HCT116 (cell line): ENCODE measurements around the gene ZBED3. TPM values are rescaled to one million over a fixed set of nuclear protein-coding genes. Genes with fewer than 3 reads are reported as not detected.

Experiments used
- ATAC-seq: fragments of 200-7000 bp; cut with Tn5 transposase; 2 replicates; pipeline ENCODE4 v1.9.1; 2020; ENCODE audit warnings: mild to moderate bottlenecking, moderate library complexity
- BruUV-seq: library from RNA; stranded (reverse); fragments of 400-500 nt; replicated peaks from 2 replicates; lab custom pipeline; 2021; lab: Mats Ljungman, UMichigan
- CTCF ChIA-PET: fragments of 300-600 bp; sonication (Branson Sonifier 250); formaldehyde crosslinking; loops from one replicate; lab custom pipeline; 2021; ENCODE audit warnings: antibody characterized with exemption; lab: Charles Lee
- POLR2A ChIA-PET: fragments of 300-600, 350-600 bp; sonication (Branson Sonifier 250); formaldehyde crosslinking; loops from one replicate; lab custom pipeline; 2021; ENCODE audit warnings: antibody characterized with exemption; lab: Charles Lee
- RAD21 ChIA-PET, 2 experiments: fragments of 300-600 bp; sonication (Branson Sonifier 250); formaldehyde crosslinking; loops; one replicate each; lab custom pipeline; 2023; ENCODE audit warnings: low total read pairs in 2 of 2; ENCODE audit not compliant: uncharacterized antibody in 2 of 2, unreplicated experiment in 2 of 2, low non-redundant PET in 1 of 2; lab: Charles Lee
- DNase-seq: peaks from one replicate; pipeline ENCODE4 v3.0.0-alpha.2; 2010; ENCODE audit warnings: low read depth, low spot score
- H2AFZ ChIP-seq: fragments of 200-600 bp; shearing (Covaris generic), sonication (generic); 2 replicates; pipeline ENCODE4 v1.6.1; 2017; ENCODE audit warnings: low read depth, mixed run types, mixed read lengths, antibody characterized with exemption, low read length; ENCODE audit not compliant: poor library complexity, severe bottlenecking
- H3K27ac ChIP-seq: 2 replicates; pipeline ENCODE4 v1.5.1; 2012; ENCODE audit warnings: low read depth, low read length
- H3K27me3 ChIP-seq: fragments of 200-600 bp; sonication (generic); 2 replicates; pipeline ENCODE4 v1.6.1; 2016; ENCODE audit warnings: mixed run types, low read length, mixed read lengths; ENCODE audit not compliant: insufficient read depth
- H3K36me3 ChIP-seq, 2 experiments: fragments of 200-500 bp in 1 of 2; fragments of 200-600 bp in 1 of 2; sonication (Bioruptor generic) in 1 of 2; sonication (generic) in 1 of 2; 2 replicates each; pipeline versions ENCODE4 v1.5.1 to v1.6.1; 2014 to 2016; ENCODE audit warnings: low read length in 2 of 2, inconsistent platforms in 1 of 2, mixed read lengths in 1 of 2, mixed run types in 1 of 2; ENCODE audit not compliant: insufficient read depth in 2 of 2, control insufficient read depth in 1 of 2
- H3K4me1 ChIP-seq, 2 experiments: fragments of 200-600 bp in 1 of 2; sonication (generic) in 1 of 2; 2 replicates each; pipeline versions ENCODE4 v1.5.1 to v1.6.1; 2012 to 2017; ENCODE audit warnings: low read length in 2 of 2, inconsistent platforms in 1 of 2, mild to moderate bottlenecking in 1 of 2, mixed read lengths in 1 of 2, mixed run types in 1 of 2, moderate library complexity in 1 of 2; ENCODE audit not compliant: insufficient read depth in 2 of 2, control insufficient read depth in 1 of 2
- H3K4me2 ChIP-seq: fragments of 200-600 bp; sonication (generic); 2 replicates; pipeline ENCODE4 v1.6.1; 2017; ENCODE audit warnings: mixed run types, low read length, mixed read lengths
- H3K4me3 ChIP-seq, 2 experiments: fragments of 200-600 bp in 1 of 2; sonication (generic) in 1 of 2; replicated peaks in 1 of 2; 2 replicates each; pipeline ENCODE4 v1.5.1; 2011 to 2016; ENCODE audit warnings: low read length in 2 of 2, control low read depth in 1 of 2, low read depth in 1 of 2, mild to moderate bottlenecking in 1 of 2, mixed read lengths in 1 of 2, mixed run types in 1 of 2
- H3K79me2 ChIP-seq: fragments of 200-600 bp; sonication (generic); 2 replicates; pipeline ENCODE4 v1.6.1; 2017; ENCODE audit warnings: mild to moderate bottlenecking, mixed run types, low read length, moderate library complexity, mixed read lengths; ENCODE audit not compliant: insufficient read depth
- H3K9ac ChIP-seq: fragments of 200-600 bp; sonication (generic); 2 replicates; pipeline ENCODE4 v1.6.1; 2016; ENCODE audit warnings: low read length, mixed read lengths
- H3K9me2 ChIP-seq: fragments of 200-600 bp; sonication (generic), shearing (Covaris generic); 2 replicates; pipeline ENCODE4 v1.6.1; 2017; ENCODE audit warnings: mixed run types, mild to moderate bottlenecking, moderate library complexity; ENCODE audit not compliant: insufficient read depth
- H3K9me3 ChIP-seq, 2 experiments: fragments of 200-500 bp in 1 of 2; fragments of 200-600 bp in 1 of 2; sonication (Bioruptor generic) in 1 of 2; sonication (generic) in 1 of 2; 2 replicates each; pipeline ENCODE4 v1.6.1; 2014 to 2017; ENCODE audit warnings: low read length in 2 of 2, mixed read lengths in 2 of 2, inconsistent platforms in 1 of 2, low read depth in 1 of 2, mild to moderate bottlenecking in 1 of 2, mixed run types in 1 of 2, moderate library complexity in 1 of 2; ENCODE audit not compliant: control insufficient read depth in 1 of 2, insufficient read depth in 1 of 2
- H4K20me1 ChIP-seq: fragments of 200-600 bp; sonication (generic), shearing (Covaris generic); 2 replicates; pipeline ENCODE4 v1.6.1; 2017; ENCODE audit warnings: mixed run types, mild to moderate bottlenecking, moderate library complexity; ENCODE audit not compliant: insufficient read depth
- CBX3 ChIP-seq: IDR thresholded peaks from 2 replicates; pipeline ENCODE4 v1.6.1; 2012; ENCODE audit warnings: low read depth
- CEBPB ChIP-seq: IDR thresholded peaks from 2 replicates; pipeline ENCODE4 v1.6.1; 2012; ENCODE audit warnings: low read depth
- EGR1 ChIP-seq: IDR thresholded peaks from 2 replicates; pipeline ENCODE4 v1.6.1; 2012; ENCODE audit warnings: low read depth
- ELF1 ChIP-seq: IDR thresholded peaks from 2 replicates; pipeline ENCODE4 v1.6.1; 2012; ENCODE audit warnings: low read depth, borderline replicate concordance
- EZH2 ChIP-seq: fragments of 200-600 bp; sonication (generic); IDR thresholded peaks from 2 replicates; pipeline ENCODE4 v1.6.1; 2017; ENCODE audit warnings: antibody characterized with exemption, mixed run types
- EZH2phosphoT487 ChIP-seq: fragments of 200-600 bp; IDR thresholded peaks from 2 replicates; pipeline ENCODE4 v1.6.1; 2018; ENCODE audit warnings: antibody characterized with exemption, borderline replicate concordance
- JUND ChIP-seq: IDR thresholded peaks from 2 replicates; pipeline ENCODE4 v1.6.1; 2012
- POLR2A ChIP-seq: IDR thresholded peaks from 2 replicates; pipeline ENCODE4 v1.7.0; 2011; ENCODE audit warnings: borderline replicate concordance; ENCODE audit not compliant: insufficient read depth, insufficient read length; ENCODE audit errors: extremely low read depth
- POLR2AphosphoS5 ChIP-seq: IDR thresholded peaks from 2 replicates; pipeline ENCODE4 v1.6.1; 2011; ENCODE audit warnings: mild to moderate bottlenecking, low read depth, low read length, moderate library complexity
- TCF7L2 ChIP-seq: IDR thresholded peaks from 2 replicates; pipeline ENCODE4 v1.7.0; 2011; ENCODE audit warnings: borderline replicate concordance, inconsistent platforms; ENCODE audit not compliant: insufficient read depth, insufficient read length; ENCODE audit errors: extremely low read depth
- YY1 ChIP-seq: IDR thresholded peaks from 2 replicates; pipeline ENCODE4 v1.6.1; 2011; ENCODE audit warnings: low read length, low read depth, moderate library complexity, mild to moderate bottlenecking; ENCODE audit not compliant: insufficient replicate concordance; ENCODE audit errors: extremely low read depth
- intact Hi-C: fragments of 100-400 bp; cut with micrococcal nuclease; formaldehyde crosslinking; loops from 2 replicates; pipeline ENCODE4 v1.10.0; 2022
- total RNA-seq: library from RNA; stranded (reverse); gene quantifications from one replicate; pipeline ENCODE4 v1.2.1, GENCODE V29; 2021; ENCODE audit not compliant: unreplicated experiment
- TF ChIP-seq, protein P1 (sequence below): IDR thresholded peaks from 2 replicates; pipeline ENCODE4 v1.6.1; 2012
- TF ChIP-seq, protein P2 (sequence below): IDR thresholded peaks from 2 replicates; pipeline ENCODE4 v1.6.1; 2012
- TF ChIP-seq, protein P3 (sequence below), 3 experiments: fragments of 200-600 bp in 1 of 3; sonication (generic) in 1 of 3; IDR thresholded peaks in 2 of 3; conservative IDR thresholded peaks in 1 of 3; 2 replicates each; pipeline ENCODE4 v1.5.1; 2012 to 2017; ENCODE audit warnings: low read depth in 2 of 3, low read length in 2 of 3, antibody characterized with exemption in 1 of 3, borderline replicate concordance in 1 of 3, control low read depth in 1 of 3, mild to moderate bottlenecking in 1 of 3, mixed read lengths in 1 of 3, mixed run types in 1 of 3, moderate library complexity in 1 of 3; ENCODE audit not compliant: insufficient read depth in 1 of 3
- TF ChIP-seq, protein P4 (sequence below): IDR thresholded peaks from 2 replicates; pipeline ENCODE4 v1.6.1; 2012; ENCODE audit warnings: low read depth

Gene ZBED3
- total RNA-seq, 1 experiment from 2014 or later, result 12.7 TPM

DNA sequence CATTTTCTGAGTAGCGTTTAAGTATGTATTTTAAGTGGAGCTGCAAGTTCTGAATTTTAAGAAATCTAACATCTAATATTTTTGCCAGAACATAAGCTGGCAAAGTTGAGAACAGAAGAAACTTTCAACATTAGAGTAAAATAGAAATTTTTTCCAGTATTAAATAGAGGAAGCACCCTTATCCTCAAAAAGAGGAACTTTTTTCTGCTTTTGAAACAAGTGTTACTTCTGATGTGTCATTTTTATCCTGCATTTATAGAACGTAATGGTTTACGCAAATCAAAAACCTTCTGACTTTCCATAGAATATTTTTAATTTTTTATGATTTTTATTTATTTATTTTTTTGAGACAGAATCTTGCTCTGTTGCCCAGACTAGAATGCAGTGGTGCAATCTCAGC is 21.8 kb downstream of the ZBED3 start:
- no peaks in the 10 kb centered on the region for H3K4me1 ChIP-seq
- no peak overlapping the region for H3K27ac ChIP-seq
- no peak overlapping the region for H3K4me2 ChIP-seq
- H3K79me2 ChIP-seq, result no peaks in the 10 kb centered on the region
- H2AFZ ChIP-seq, result no peak overlapping the region
- BruUV-seq, result no TSS peak
- H4K20me1 ChIP-seq, result peaks cover 4% of the 10 kb centered on the region
- ATAC-seq, result no peak
- RAD21 ChIA-PET, result no interaction called here
- no peaks in the 10 kb centered on the region for H3K27me3 ChIP-seq
- H3K4me3 ChIP-seq, result no peak overlapping the region
- TF ChIP-seq JUND (no peak), CBX3 (no peak), EGR1 (no peak), POLR2AphosphoS5 (no peak), YY1 (no peak), CEBPB (no peak), POLR2A (no peak), ELF1 (no peak), TCF7L2 (no peak), EZH2phosphoT487 (no peak), EZH2 (no peak)
- TF ChIP-seq, protein P1, sequence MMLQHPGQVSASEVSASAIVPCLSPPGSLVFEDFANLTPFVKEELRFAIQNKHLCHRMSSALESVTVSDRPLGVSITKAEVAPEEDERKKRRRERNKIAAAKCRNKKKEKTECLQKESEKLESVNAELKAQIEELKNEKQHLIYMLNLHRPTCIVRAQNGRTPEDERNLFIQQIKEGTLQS, result no peak
- TF ChIP-seq, protein P2, sequence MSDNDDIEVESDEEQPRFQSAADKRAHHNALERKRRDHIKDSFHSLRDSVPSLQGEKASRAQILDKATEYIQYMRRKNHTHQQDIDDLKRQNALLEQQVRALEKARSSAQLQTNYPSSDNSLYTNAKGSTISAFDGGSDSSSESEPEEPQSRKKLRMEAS, result no peak
- TF ChIP-seq, protein P3, sequence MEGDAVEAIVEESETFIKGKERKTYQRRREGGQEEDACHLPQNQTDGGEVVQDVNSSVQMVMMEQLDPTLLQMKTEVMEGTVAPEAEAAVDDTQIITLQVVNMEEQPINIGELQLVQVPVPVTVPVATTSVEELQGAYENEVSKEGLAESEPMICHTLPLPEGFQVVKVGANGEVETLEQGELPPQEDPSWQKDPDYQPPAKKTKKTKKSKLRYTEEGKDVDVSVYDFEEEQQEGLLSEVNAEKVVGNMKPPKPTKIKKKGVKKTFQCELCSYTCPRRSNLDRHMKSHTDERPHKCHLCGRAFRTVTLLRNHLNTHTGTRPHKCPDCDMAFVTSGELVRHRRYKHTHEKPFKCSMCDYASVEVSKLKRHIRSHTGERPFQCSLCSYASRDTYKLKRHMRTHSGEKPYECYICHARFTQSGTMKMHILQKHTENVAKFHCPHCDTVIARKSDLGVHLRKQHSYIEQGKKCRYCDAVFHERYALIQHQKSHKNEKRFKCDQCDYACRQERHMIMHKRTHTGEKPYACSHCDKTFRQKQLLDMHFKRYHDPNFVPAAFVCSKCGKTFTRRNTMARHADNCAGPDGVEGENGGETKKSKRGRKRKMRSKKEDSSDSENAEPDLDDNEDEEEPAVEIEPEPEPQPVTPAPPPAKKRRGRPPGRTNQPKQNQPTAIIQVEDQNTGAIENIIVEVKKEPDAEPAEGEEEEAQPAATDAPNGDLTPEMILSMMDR (IDR thresholded peaks at IDR 0.05 in 2 of 3, conservative IDR thresholded peaks at IDR 0.05 in 1 of 3; ENCODE audit: borderline replicate concordance in 1 of 3, insufficient read depth in 1 of 3, low read depth in 2 of 3, low read length in 2 of 3), result no peak
- TF ChIP-seq, protein P4, sequence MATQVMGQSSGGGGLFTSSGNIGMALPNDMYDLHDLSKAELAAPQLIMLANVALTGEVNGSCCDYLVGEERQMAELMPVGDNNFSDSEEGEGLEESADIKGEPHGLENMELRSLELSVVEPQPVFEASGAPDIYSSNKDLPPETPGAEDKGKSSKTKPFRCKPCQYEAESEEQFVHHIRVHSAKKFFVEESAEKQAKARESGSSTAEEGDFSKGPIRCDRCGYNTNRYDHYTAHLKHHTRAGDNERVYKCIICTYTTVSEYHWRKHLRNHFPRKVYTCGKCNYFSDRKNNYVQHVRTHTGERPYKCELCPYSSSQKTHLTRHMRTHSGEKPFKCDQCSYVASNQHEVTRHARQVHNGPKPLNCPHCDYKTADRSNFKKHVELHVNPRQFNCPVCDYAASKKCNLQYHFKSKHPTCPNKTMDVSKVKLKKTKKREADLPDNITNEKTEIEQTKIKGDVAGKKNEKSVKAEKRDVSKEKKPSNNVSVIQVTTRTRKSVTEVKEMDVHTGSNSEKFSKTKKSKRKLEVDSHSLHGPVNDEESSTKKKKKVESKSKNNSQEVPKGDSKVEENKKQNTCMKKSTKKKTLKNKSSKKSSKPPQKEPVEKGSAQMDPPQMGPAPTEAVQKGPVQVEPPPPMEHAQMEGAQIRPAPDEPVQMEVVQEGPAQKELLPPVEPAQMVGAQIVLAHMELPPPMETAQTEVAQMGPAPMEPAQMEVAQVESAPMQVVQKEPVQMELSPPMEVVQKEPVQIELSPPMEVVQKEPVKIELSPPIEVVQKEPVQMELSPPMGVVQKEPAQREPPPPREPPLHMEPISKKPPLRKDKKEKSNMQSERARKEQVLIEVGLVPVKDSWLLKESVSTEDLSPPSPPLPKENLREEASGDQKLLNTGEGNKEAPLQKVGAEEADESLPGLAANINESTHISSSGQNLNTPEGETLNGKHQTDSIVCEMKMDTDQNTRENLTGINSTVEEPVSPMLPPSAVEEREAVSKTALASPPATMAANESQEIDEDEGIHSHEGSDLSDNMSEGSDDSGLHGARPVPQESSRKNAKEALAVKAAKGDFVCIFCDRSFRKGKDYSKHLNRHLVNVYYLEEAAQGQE, result no peak
- TF ChIP-seq, all 23 proteins: peak for 0
- intact Hi-C loops, result loop anchor here (10.0 kb wide), 2 partner anchors 160 to 430 kb away; partner anchors contain the start of gene WDR41
- H3K9me2 ChIP-seq, result no peaks in the 10 kb centered on the region
- ChIA-PET POLR2A (no interaction called here), CTCF (no interaction called here)
- no peak overlapping the region for H3K9ac ChIP-seq
- DNase-seq, result no peak
- no peaks in the 10 kb centered on the region for H3K9me3 ChIP-seq
- peaks cover 20 to 42% of the 10 kb centered on the region in 2 experiments; a peak in 3 of 4 replicates for H3K36me3 ChIP-seq
